Right kidney (tissue), 1 donor: ENCODE data around the gene NINJ2.

Experiments used
- DNase-seq: peaks from one replicate; pipeline ENCODE4 v3.0.0-alpha.2; 2016

NINJ2 gene

GRCh38 chr12:569803-570434 is 93.3 kb downstream of the NINJ2 start:
- peak; percentile 81 for DNase-seq

GRCh38 chr12:569091-569676 is 94.1 kb downstream of the NINJ2 start:
- no peak for DNase-seq

- DNase-seq, result no peak
These were observed 94.8 kb downstream of the NINJ2 start for GRCh38 chr12:568486-568885.

- no peak for DNase-seq
These were observed 97.6 kb downstream of the NINJ2 start for GRCh38 chr12:565589-566105.

GRCh38 chr12:565161-565560 is 98.1 kb downstream of the NINJ2 start:
- no peak for DNase-seq

GRCh38 chr12:563787-564298 is 99.4 kb downstream of the NINJ2 start:
- DNase-seq, result no peak

GRCh38 chr12:563250-563781 is 99.9 kb downstream of the NINJ2 start:
- DNase-seq, result no peak

GRCh38 chr12:562634-563033 is 100.6 kb downstream of the NINJ2 start:
- DNase-seq, result no peak

- DNase-seq, result no peak
These were observed 101.2 kb downstream of the NINJ2 start for GRCh38 chr12:561908-562593.

- DNase-seq, result no peak
These were observed 101.9 kb downstream of the NINJ2 start for GRCh38 chr12:561391-561705.

- no peak for DNase-seq
These were observed 102.4 kb downstream of the NINJ2 start for GRCh38 chr12:560691-561390.

GRCh38 chr12:559906-560455 is 103.3 kb downstream of the NINJ2 start:
- DNase-seq, result no peak

- DNase-seq, result no peak
These were observed 103.9 kb downstream of the NINJ2 start for GRCh38 chr12:559208-559905.

GRCh38 chr12:558580-558979 is 104.7 kb downstream of the NINJ2 start:
- DNase-seq, result no peak

GRCh38 chr12:556498-556897 is 106.7 kb downstream of the NINJ2 start:
- DNase-seq, result no peak

- DNase-seq, result no peak
These were observed 109.3 kb downstream of the NINJ2 start for GRCh38 chr12:554001-554285.

GRCh38 chr12:553216-554000 is 109.8 kb downstream of the NINJ2 start:
- DNase-seq, result no peak

- DNase-seq, result no peak
These were observed 110.8 kb downstream of the NINJ2 start for GRCh38 chr12:552466-552865.

GRCh38 chr12:550473-551260 is 112.6 kb downstream of the NINJ2 start:
- no peak for DNase-seq

- no peak for DNase-seq
These were observed 113.7 kb downstream of the NINJ2 start for GRCh38 chr12:549476-550082.
